Calu3 (cell line): ENCODE results near the gene DDX42. TPM values are rescaled to one million over a fixed set of nuclear protein-coding genes. Genes with fewer than 3 reads are reported as not detected.
A peak's percentile ranks its signal among the peaks of the same experiment; 100 is the strongest.

ENCODE experiments used
- BruUV-seq: library from RNA; stranded (reverse); fragments of 400-500 nt; replicated peaks from 2 replicates; lab custom pipeline; 2021; lab: Mats Ljungman, UMichigan
- CTCF ChIA-PET: fragments of 300-600 bp; sonication (Branson Sonifier 250); formaldehyde crosslinking; loops from one replicate; lab custom pipeline; 2022; ENCODE audit warnings: antibody characterized with exemption; lab: Charles Lee
- DNase-seq: peaks from one replicate; pipeline ENCODE4 v3.0.0; 2022
- H3K27ac Mint-ChIP-seq: one replicate; pipeline ENCODE4 v1.8.0; 2022; ENCODE audit warnings: mixed read lengths; ENCODE audit not compliant: unreplicated experiment
- H3K27me3 Mint-ChIP-seq: one replicate; pipeline ENCODE4 v1.8.0; 2022; ENCODE audit warnings: mixed read lengths; ENCODE audit not compliant: unreplicated experiment
- H3K36me3 Mint-ChIP-seq: one replicate; pipeline ENCODE4 v1.8.0; 2022; ENCODE audit warnings: mild to moderate bottlenecking, moderate library complexity, mixed read lengths; ENCODE audit not compliant: insufficient read depth, unreplicated experiment
- H3K4me1 Mint-ChIP-seq: one replicate; pipeline ENCODE4 v1.8.0; 2022; ENCODE audit warnings: mild to moderate bottlenecking, low read depth, mixed read lengths; ENCODE audit not compliant: unreplicated experiment
- H3K4me3 Mint-ChIP-seq: one replicate; pipeline ENCODE4 v1.8.0; 2022; ENCODE audit warnings: mild to moderate bottlenecking, low read depth, moderate library complexity, mixed read lengths; ENCODE audit not compliant: unreplicated experiment
- H3K9me3 Mint-ChIP-seq: one replicate; pipeline ENCODE4 v1.8.0; 2022; ENCODE audit warnings: low read depth, mixed read lengths; ENCODE audit not compliant: unreplicated experiment
- CTCF ChIP-seq: fragments of 200-600 bp; IDR thresholded peaks from one replicate; pipeline ENCODE4 v1.8.0; 2022; ENCODE audit warnings: antibody characterized with exemption; ENCODE audit not compliant: unreplicated experiment
- intact Hi-C: fragments of 100-400 bp; cut with micrococcal nuclease; formaldehyde crosslinking; loops from one replicate; pipeline ENCODE4 v1.10.0; 2022; ENCODE audit not compliant: unreplicated experiment
- total RNA-seq: library from RNA; stranded (reverse); gene quantifications from 2 replicates; pipeline ENCODE4 v1.2.3, GENCODE V29; 2022

DDX42 gene
- total RNA-seq, 1 experiment from 2014 or later = 99.5 TPM

- CTCF ChIA-PET = interaction anchor here (0.5 to 1.4 kb wide), 7 partner anchors 9 to 1151 kb away, joined by 3 to 5 read pairs (median 3); no protein-coding TSS in a partner anchor
- intact Hi-C loops = no loop called here
- BruUV-seq = no TSS peak
- peaks cover 42% of the 10 kb centered on the region for H3K4me1 Mint-ChIP-seq
- H3K9me3 Mint-ChIP-seq = peaks cover 2% of the 10 kb centered on the region
- DNase-seq = peak; percentile 96
- H3K4me3 Mint-ChIP-seq = peak within 1 kb of the TSS; percentile 73
- no peaks in the 10 kb centered on the region for H3K27me3 Mint-ChIP-seq
- H3K27ac Mint-ChIP-seq = peak within 1 kb of the TSS; percentile 98
- no peak for TF ChIP-seq CTCF
- peaks cover 45% of the 10 kb centered on the region for H3K36me3 Mint-ChIP-seq
These were observed 464 bp upstream of the DDX42 start, which contains the start of gene CCDC47 for GRCh38 chr17:63773272-63774140. CCDC47 (minus strand) TSS chr17:63773597; CDS start chr17:63766175, 7,422 bp downstream.

- H3K36me3 Mint-ChIP-seq = peaks cover 54% of the 10 kb centered on the region
- H3K27ac Mint-ChIP-seq = peak overlapping the region; percentile 72
- no peak for DNase-seq
- TF ChIP-seq CTCF = no peak
- BruUV-seq = TSS peak; percentile 34
- H3K9me3 Mint-ChIP-seq = peaks cover 2% of the 10 kb centered on the region
- intact Hi-C loops = no loop called here
- H3K4me1 Mint-ChIP-seq = peaks cover 50% of the 10 kb centered on the region
- peak overlapping the region; percentile 73 for H3K4me3 Mint-ChIP-seq
- H3K27me3 Mint-ChIP-seq = no peaks in the 10 kb centered on the region
- CTCF ChIA-PET = interaction anchor here (0.6 to 1.7 kb wide), 3 partner anchors 10 to 65 kb away, joined by 3 to 8 read pairs (median 3); no protein-coding TSS in a partner anchor
These were observed 947 bp downstream of the DDX42 start for GRCh38 chr17:63774969-63775265.

GRCh38 chr17:63775420-63775819, 1.4 kb downstream of the DDX42 start:
- Mint-ChIP-seq H3K27ac (peak overlapping the region; percentile 72), H3K27me3 (no peaks in the 10 kb centered on the region), H3K4me3 (peak overlapping the region; percentile 73), H3K9me3 (peaks cover 2% of the 10 kb centered on the region), H3K36me3 (peaks cover 49% of the 10 kb centered on the region), H3K4me1 (peaks cover 50% of the 10 kb centered on the region)
- TF ChIP-seq CTCF = no peak
- no TSS peak for BruUV-seq
- intact Hi-C loops = no loop called here
- no peak for DNase-seq
- CTCF ChIA-PET = interaction anchor here (0.6 to 1.7 kb wide), 2 partner anchors 9 to 65 kb away, joined by 3 to 8 read pairs; no protein-coding TSS in a partner anchor

GRCh38 chr17:63780507-63780906, 6.5 kb downstream of the DDX42 start:
- Mint-ChIP-seq H3K4me3 (no peak overlapping the region), H3K4me1 (peaks cover 69% of the 10 kb centered on the region), H3K36me3 (peaks cover 26% of the 10 kb centered on the region), H3K27me3 (no peaks in the 10 kb centered on the region), H3K9me3 (no peaks in the 10 kb centered on the region), H3K27ac (peak overlapping the region; percentile 17)
- DNase-seq = peak; percentile 49
- no TSS peak for BruUV-seq
- CTCF ChIA-PET = interaction anchor here (0.8 kb wide), 1 partner anchor 74 kb away, joined by 3 read pairs; no protein-coding TSS in a partner anchor
- TF ChIP-seq CTCF = no peak
- intact Hi-C loops = no loop called here
